Stomach smooth muscle (tissue), 2 donors: ENCODE measurements around the gene LMBRD1.

Experiments
- H3K27ac ChIP-seq: one replicate; pipeline ENCODE4 v1.7.0; 2013; ENCODE audit warnings: mild to moderate bottlenecking, low read length, inconsistent platforms
- H3K27me3 ChIP-seq, 2 donors: one replicate each; pipeline ENCODE4 v1.7.0; 2013; ENCODE audit warnings: low read length in 2 of 2; ENCODE audit not compliant: insufficient read depth in 2 of 2, control insufficient read depth in 1 of 2
- H3K36me3 ChIP-seq, 2 donors: one replicate each; pipeline ENCODE4 v1.7.0; 2013; ENCODE audit warnings: low read length in 2 of 2; ENCODE audit not compliant: control insufficient read depth in 2 of 2, insufficient read depth in 2 of 2
- H3K4me1 ChIP-seq: one replicate; pipeline ENCODE4 v1.7.0; 2013; ENCODE audit warnings: low read length; ENCODE audit not compliant: control insufficient read depth, insufficient read depth
- H3K4me3 ChIP-seq, 2 donors: one replicate each; pipeline ENCODE4 v1.7.0; 2013; ENCODE audit warnings: low read length in 2 of 2
- H3K9ac ChIP-seq, 2 donors: one replicate each; pipeline ENCODE4 v1.7.0; 2013; ENCODE audit warnings: low read length in 2 of 2, mild to moderate bottlenecking in 1 of 2
- H3K9me3 ChIP-seq, 2 donors: one replicate each; pipeline ENCODE4 v1.7.0; 2013; ENCODE audit warnings: low read length in 2 of 2; ENCODE audit not compliant: control insufficient read depth in 2 of 2
- donor health status: healthy.
- donor health status: Pancreatic carcinoma.

The LMBRD1 gene

GRCh38 chr6:69820018-69820417 lies 23.2 kb upstream of the LMBRD1 start:
- H3K9me3 ChIP-seq, result no peaks in the 10 kb centered on the region
- no peak overlapping the region for H3K4me3 ChIP-seq
- no peaks in the 10 kb centered on the region for H3K36me3 ChIP-seq
- no peaks in the 10 kb centered on the region for H3K4me1 ChIP-seq
- H3K27ac ChIP-seq, result no peak overlapping the region
- no peaks in the 10 kb centered on the region for H3K27me3 ChIP-seq
- H3K9ac ChIP-seq, result no peak overlapping the region

GRCh38 chr6:69819138-69819537 lies 22.3 kb upstream of the LMBRD1 start:
- no peaks in the 10 kb centered on the region for H3K36me3 ChIP-seq
- H3K4me3 ChIP-seq, result no peak overlapping the region
- no peaks in the 10 kb centered on the region for H3K9me3 ChIP-seq
- H3K27me3 ChIP-seq, result no peaks in the 10 kb centered on the region
- no peak overlapping the region for H3K27ac ChIP-seq
- no peak overlapping the region for H3K9ac ChIP-seq
- H3K4me1 ChIP-seq, result no peaks in the 10 kb centered on the region

- H3K4me1 ChIP-seq, result no peaks in the 10 kb centered on the region
- H3K9me3 ChIP-seq, result no peaks in the 10 kb centered on the region
- H3K36me3 ChIP-seq, result no peaks in the 10 kb centered on the region
- H3K4me3 ChIP-seq, result no peak overlapping the region
- no peak overlapping the region for H3K9ac ChIP-seq
- no peaks in the 10 kb centered on the region for H3K27me3 ChIP-seq
- no peak overlapping the region for H3K27ac ChIP-seq
Observed at GRCh38 chr6:69818223-69818930, 21.6 kb upstream of the LMBRD1 start.

- no peak overlapping the region for H3K4me3 ChIP-seq
- no peak overlapping the region for H3K9ac ChIP-seq
- no peaks in the 10 kb centered on the region for H3K36me3 ChIP-seq
- no peak overlapping the region for H3K27ac ChIP-seq
- H3K4me1 ChIP-seq, result no peaks in the 10 kb centered on the region
- no peaks in the 10 kb centered on the region for H3K9me3 ChIP-seq
- H3K27me3 ChIP-seq, result no peaks in the 10 kb centered on the region
Observed at GRCh38 chr6:69817358-69817757, 20.5 kb upstream of the LMBRD1 start.

- no peak overlapping the region for H3K27ac ChIP-seq
- no peaks in the 10 kb centered on the region for H3K27me3 ChIP-seq
- no peaks in the 10 kb centered on the region for H3K4me1 ChIP-seq
- H3K4me3 ChIP-seq, result no peak overlapping the region
- no peak overlapping the region for H3K9ac ChIP-seq
- H3K9me3 ChIP-seq, result no peaks in the 10 kb centered on the region
- no peaks in the 10 kb centered on the region for H3K36me3 ChIP-seq
Observed at GRCh38 chr6:69816569-69816968, 19.8 kb upstream of the LMBRD1 start.

- Histone ChIP-seq H3K4me1 (no peaks in the 10 kb centered on the region), H3K27me3 (no peaks in the 10 kb centered on the region), H3K4me3 (no peak overlapping the region), H3K36me3 (no peaks in the 10 kb centered on the region), H3K27ac (no peak overlapping the region), H3K9ac (no peak overlapping the region), H3K9me3 (no peaks in the 10 kb centered on the region)
Observed at GRCh38 chr6:69816026-69816425, 19.2 kb upstream of the LMBRD1 start.

- Histone ChIP-seq H3K27me3 (no peaks in the 10 kb centered on the region), H3K27ac (no peak overlapping the region), H3K9ac (no peak overlapping the region), H3K36me3 (no peaks in the 10 kb centered on the region), H3K4me3 (no peak overlapping the region), H3K4me1 (no peaks in the 10 kb centered on the region), H3K9me3 (no peaks in the 10 kb centered on the region)
Observed at GRCh38 chr6:69813508-69813907, 16.7 kb upstream of the LMBRD1 start.

GRCh38 chr6:69812746-69813427 lies 16.1 kb upstream of the LMBRD1 start:
- Histone ChIP-seq H3K4me3 (no peak overlapping the region), H3K27ac (no peak overlapping the region), H3K27me3 (no peaks in the 10 kb centered on the region), H3K4me1 (no peaks in the 10 kb centered on the region), H3K9me3 (no peaks in the 10 kb centered on the region), H3K9ac (no peak overlapping the region), H3K36me3 (no peaks in the 10 kb centered on the region)

- Histone ChIP-seq H3K27me3 (no peaks in the 10 kb centered on the region), H3K27ac (no peak overlapping the region), H3K36me3 (no peaks in the 10 kb centered on the region), H3K4me3 (no peak overlapping the region), H3K9ac (no peak overlapping the region), H3K9me3 (no peaks in the 10 kb centered on the region), H3K4me1 (no peaks in the 10 kb centered on the region)
Observed at GRCh38 chr6:69802995-69803394, 6.2 kb upstream of the LMBRD1 start.

GRCh38 chr6:69801711-69802110 lies 4.9 kb upstream of the LMBRD1 start:
- H3K36me3 ChIP-seq, result no peaks in the 10 kb centered on the region
- H3K4me3 ChIP-seq, result no peak overlapping the region
- H3K27ac ChIP-seq, result no peak overlapping the region
- H3K27me3 ChIP-seq, result no peaks in the 10 kb centered on the region
- no peaks in the 10 kb centered on the region for H3K9me3 ChIP-seq
- peaks cover 3% of the 10 kb centered on the region for H3K4me1 ChIP-seq
- H3K9ac ChIP-seq, result no peak overlapping the region

- Histone ChIP-seq H3K27ac (no peak overlapping the region), H3K9me3 (no peaks in the 10 kb centered on the region), H3K4me3 (no peak overlapping the region), H3K27me3 (no peaks in the 10 kb centered on the region), H3K9ac (no peak overlapping the region), H3K36me3 (no peaks in the 10 kb centered on the region), H3K4me1 (peaks cover 3% of the 10 kb centered on the region)
Observed at GRCh38 chr6:69801225-69801624, 4.4 kb upstream of the LMBRD1 start.
